ENCODE results near the gene EPB41L4B.
A peak's percentile ranks its signal among the peaks of the same experiment; 100 is the strongest.
"Not testable (repeated sequence)": the region's sequence is repeated elsewhere in the genome, so short reads cannot be mapped to it uniquely, and the experiment has no call there.

EPB41L4B gene

DNA sequence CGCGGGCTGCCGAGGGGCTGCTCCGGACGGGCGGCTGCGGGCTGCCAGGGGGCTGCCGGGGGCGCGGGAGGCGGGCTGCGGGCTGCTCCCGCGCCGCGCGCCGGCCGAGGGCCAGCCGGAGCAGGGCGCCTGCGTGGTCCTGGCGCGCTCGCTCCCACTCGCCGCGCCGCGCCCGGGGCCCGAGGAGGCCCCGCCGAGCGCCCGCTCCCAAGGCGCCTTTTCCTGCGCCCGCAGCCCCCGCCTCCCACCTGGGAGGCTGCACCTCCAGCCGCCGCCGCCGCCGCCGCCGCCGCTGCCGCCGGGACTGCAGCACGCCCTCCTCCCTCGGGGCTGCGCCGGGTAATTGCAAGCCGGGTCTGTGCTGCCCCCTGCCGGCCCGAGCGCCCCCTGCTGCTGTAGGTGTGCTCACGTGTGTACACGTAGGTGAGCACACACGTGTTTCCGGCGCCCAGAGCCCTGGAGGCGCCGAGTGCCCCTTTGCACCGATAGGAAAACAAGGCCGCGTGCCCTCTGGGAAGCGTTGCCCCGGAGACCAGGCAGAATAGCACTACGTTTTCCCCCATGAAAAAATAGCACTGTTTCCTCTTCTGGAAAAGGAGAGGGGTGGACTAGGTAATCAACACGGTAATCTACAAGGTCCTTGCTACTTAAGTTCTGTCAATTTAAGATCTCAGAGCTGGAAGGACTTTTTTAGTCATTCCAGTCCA is at the start of gene EPB41L4B:
Gene EPB41L4B (minus strand): TSS at position 318 of the 707 bp plus-strand sequence. CDS start 613 bp downstream, outside the sequence.
- peak; percentile 87 for DNase-seq (ENCODE audit: low read depth)

DNA sequence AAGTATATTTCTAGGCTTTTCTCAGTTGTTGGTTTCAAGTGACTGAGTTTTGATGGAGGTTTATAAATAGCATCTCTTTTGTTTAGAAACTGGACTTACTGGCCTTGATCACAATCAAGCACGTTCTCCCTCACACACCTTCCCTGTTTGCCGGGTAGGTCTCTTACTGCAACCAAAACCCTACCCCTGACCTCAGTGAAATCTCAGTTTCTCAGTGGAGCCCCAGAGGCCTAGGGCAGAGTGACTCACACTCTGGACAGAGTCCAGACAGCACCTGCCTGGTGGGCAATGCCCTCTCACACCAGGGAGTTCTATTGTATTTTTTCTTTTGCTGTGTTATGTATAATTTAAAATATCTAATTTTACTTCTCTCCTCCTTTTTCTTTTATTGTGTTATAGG is 48.4 kb upstream of the EPB41L4B start:
- no peak for DNase-seq (ENCODE audit: low read depth)

- DNase-seq (ENCODE audit: low read depth): no peak
These were observed 39.9 kb upstream of the EPB41L4B start for GRCh38 chr9:109360771-109361170.

- not testable (repeated sequence) for DNase-seq (ENCODE audit: low read depth)
These were observed 38.2 kb upstream of the EPB41L4B start for GRCh38 chr9:109358968-109359603.

DNA sequence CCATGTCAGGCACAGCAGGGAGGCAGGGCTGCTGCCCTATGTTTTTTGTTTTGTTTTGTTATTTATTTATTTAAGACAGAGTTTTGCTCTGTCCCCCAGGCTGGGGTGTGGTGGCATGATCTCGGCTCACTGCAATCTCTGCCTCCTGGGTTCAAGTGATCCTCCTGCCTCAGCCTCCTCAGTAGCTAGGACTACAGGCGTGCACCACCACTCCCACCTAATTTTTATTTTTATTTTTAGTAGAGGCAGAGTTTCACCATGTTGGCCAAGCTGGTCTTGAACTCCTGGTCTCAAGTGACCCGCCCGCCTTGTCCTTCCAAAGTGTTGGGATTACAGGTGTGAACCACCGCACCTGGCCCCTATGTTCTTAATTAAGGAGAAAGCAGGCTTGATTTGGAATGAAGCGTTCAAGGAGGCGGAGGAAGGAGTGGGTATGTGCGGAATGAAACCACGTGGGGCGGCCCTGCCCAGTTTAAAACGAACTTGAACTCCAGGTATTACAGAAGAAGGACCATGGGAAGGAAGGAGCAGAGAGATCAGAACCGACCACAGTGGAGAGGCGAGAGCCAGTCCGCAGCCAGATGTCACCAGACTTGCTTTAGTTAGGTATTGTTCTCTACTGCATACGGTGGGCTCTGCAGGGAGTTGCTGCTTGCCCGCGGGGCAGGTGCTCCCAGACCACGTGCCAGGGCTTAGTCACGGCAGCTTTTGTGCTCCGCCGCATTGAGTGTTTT is 34.9 kb upstream of the EPB41L4B start:
- DNase-seq (ENCODE audit: low read depth): no peak

DNA sequence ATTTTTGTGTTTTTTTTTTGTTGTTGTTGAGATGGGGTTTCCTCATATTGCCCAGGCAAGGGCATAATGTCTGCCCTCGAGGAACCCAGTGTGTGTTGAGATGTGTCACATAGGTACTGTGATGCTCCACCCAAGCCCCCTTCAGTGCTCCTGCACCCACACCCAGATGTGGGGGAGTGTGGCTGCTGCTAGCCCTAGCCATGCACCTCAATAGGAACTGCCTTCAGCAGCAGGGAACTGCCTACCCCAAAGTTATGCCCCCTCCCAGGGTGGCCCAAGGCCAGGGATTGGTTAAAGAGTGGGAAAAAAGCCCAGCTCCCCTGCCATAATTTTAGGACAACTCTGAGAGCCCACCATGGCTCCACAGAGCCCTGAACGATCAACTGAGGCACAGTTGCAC is 33.3 kb upstream of the EPB41L4B start:
- DNase-seq (ENCODE audit: low read depth): no peak

GRCh38 chr9:109351032-109351431 is 30.2 kb upstream of the EPB41L4B start:
- DNase-seq (ENCODE audit: low read depth): no peak

GRCh38 chr9:109349421-109349846 is 28.6 kb upstream of the EPB41L4B start:
- no peak for DNase-seq (ENCODE audit: low read depth)

- no peak for DNase-seq (ENCODE audit: low read depth)
These were observed 26.0 kb upstream of the EPB41L4B start for GRCh38 chr9:109346904-109347303.

GRCh38 chr9:109344866-109345265 is 24.0 kb upstream of the EPB41L4B start:
- DNase-seq (ENCODE audit: low read depth): no peak

DNA sequence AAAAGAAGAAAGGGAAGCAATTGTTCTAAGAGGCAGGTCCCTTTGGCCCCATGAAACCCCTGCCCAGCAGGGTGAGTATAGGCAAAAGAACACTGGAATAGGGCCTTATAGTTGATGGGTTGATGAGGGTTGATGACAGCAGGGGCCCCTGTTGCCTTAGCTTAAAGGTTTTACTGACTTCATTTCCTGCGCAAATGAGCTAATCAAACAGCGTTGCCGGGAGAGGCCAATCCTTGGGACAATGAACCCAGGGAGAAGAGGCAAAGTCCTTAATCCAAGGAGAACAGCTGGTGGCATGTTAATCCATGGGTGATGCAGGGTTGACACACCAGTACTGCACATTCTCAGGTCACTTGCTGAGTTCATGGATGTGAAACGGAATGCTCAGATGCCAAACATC is 22.0 kb upstream of the EPB41L4B start:
- DNase-seq (ENCODE audit: low read depth): no peak

- DNase-seq (ENCODE audit: low read depth): no peak
These were observed 20.7 kb upstream of the EPB41L4B start for GRCh38 chr9:109341561-109341960.

GRCh38 chr9:109340979-109341378 is 20.1 kb upstream of the EPB41L4B start:
- DNase-seq (ENCODE audit: low read depth): not testable (repeated sequence)

DNA sequence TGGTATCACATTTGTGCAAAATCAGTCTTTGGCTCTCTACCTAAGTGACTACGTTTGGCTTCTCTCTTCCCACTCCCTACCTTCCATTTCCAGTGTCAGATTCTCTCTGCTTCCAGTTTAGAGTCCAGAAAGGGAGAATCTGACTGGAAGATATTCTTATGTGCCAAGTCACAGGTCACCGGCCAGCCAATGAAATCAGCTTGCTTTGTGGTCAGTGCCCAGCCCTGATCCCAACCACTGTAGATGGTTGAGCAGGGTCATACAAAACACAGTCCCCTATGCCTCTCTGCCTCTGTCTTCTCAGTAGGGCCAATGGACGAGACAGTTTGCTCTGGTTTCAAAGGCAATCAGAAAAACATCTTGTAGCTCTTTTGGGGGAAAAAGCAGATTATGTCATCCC is 15.6 kb upstream of the EPB41L4B start:
- no peak for DNase-seq (ENCODE audit: low read depth)

- no peak for DNase-seq (ENCODE audit: low read depth)
These were observed 15.1 kb upstream of the EPB41L4B start for GRCh38 chr9:109335929-109336328.

GRCh38 chr9:109335121-109335520 is 14.3 kb upstream of the EPB41L4B start:
- no peak for DNase-seq (ENCODE audit: low read depth)

GRCh38 chr9:109331353-109331752 is 10.5 kb upstream of the EPB41L4B start:
- no peak for DNase-seq (ENCODE audit: low read depth)

DNA sequence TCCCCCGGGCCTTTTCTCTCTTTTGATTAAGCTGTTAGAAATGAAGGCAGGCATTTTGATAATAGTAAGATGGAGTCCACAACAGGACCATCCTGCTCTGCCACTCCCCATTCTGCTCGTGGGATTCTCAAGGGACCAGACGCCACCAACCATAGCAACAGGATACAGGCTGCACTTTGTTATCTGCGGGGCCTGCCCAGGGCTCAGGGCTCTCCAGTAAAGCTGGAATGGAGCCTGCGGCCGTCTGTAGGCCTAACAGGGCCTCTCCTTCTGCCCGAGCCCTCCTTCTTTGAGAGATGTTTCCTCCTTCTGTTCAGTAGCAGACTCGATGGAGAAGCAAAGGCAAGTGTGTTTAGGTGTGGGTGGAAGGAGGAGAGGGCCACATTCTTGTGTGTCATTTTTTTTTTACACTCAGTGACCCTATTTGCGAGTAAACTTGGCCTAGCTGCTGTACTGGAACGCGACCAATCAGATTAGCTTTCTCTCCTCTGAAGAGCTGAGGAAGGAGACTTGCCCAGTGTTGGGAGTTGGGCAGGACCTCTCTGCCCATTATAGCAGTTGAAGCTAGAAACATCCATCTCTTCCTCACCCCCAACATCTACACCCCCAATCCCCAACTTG is 8.9 kb upstream of the EPB41L4B start:
- no peak for DNase-seq (ENCODE audit: low read depth)

- no peak for DNase-seq (ENCODE audit: low read depth)
These were observed 8.2 kb upstream of the EPB41L4B start for GRCh38 chr9:109328978-109329637.

DNA sequence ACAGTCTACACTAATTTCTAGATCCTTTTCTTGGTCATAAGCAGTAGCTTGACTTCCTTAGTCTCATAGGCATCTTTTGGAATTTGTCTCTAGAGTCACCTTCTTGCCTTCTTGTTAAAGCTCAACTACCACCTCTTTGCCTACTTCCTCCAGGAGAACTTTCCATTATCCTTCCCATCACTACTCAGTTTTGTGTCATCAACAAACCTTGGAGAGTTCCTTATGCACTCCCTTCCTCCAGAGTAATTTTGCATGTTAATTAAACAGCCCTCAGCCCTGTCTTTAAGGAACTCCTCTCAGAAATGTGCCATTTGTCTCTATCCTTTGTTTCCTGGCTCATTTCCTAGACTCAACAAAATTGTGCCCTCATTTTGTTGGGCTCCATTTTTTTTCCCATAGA is 4.2 kb upstream of the EPB41L4B start:
- no peak for DNase-seq (ENCODE audit: low read depth)

DNA sequence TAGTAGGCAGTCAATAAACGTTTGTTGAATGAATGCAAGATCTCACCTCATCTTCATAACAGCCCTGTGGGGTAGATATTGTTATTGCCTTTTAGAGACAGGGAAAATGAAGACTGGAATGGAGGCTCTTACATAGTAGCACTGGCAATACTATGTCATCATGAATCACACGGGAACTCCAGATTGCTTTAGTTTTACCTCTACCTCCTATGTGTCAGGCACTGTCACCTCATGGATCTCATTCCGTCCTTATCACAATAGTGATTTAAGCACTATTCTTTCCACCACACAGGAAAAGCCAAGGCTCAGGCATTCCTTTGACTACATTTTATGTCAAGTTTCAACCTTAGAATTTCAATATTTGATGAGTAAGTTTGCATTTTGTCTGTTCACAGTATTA is 2.9 kb upstream of the EPB41L4B start:
- DNase-seq (ENCODE audit: low read depth): no peak

DNA sequence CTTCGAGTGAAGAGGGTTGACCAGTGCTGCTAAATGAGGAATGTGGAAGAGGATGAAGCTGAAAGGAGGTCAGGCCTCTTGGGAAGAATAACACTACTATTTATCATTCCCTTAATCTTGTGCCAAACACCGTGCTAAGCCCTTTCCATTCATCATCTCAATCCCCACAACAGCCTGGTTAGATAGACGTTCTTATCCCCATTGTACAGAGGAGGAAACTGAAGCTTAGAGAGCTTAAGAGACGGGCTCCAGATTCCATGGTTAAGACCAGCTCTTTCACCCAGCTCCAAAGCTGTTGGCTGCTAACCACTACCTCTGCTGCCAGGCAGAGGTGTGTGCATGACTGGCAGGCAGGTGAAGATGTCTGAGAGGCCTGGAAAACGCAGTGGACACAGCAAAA is 868 bp upstream of the EPB41L4B start:
- no peak for DNase-seq (ENCODE audit: low read depth)
